Measurements from ENCODE around the gene INHBA. TPM values are rescaled to one million over a fixed set of nuclear protein-coding genes. Genes with fewer than 3 reads are reported as not detected.

The INHBA gene
- total RNA-seq, 4 donors from 2014 or later = 5.4 to 19.7 (median 10.6) TPM

DNA sequence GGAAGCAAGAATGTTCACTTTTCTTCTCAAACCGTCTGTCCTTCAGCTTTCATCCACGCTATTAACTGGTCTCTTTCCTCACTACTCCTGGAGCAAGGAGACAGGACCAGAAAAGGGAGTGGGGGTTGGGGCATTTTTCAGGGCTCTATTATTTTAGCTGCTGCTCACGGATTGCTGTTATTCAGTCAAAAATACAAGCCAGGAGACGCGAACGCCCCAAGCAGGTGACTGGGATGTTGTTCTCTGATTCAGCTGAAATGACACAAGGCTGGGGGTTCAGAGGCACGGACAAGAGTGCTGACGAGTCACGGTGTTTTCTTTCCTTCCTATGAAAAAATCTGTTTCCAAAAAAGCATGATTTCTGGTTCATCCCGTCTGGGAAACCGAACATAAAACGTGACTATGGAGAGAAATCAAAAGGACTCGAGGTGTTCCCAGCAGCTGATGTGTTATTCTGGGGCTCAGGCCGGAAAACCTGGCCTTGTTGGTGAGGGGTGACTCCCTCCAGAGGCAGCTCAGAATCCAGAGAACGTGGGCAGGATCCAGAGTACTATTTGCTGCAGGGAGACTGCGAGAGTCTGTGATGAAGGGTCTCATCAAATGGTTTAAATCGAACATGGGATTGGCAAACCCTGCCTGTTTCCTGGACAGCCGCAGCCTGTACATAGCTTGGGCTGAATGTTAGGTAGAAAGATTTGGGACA, 3.5 kb upstream of the INHBA start:
- 70 to 74% methylated on average over 18 of the region's 18 CpGs for WGBS, 2 donors
- H3K9me3 ChIP-seq = no peaks in the 10 kb centered on the region

GRCh38 chr7:41705109-41705901, 2.4 kb upstream of the INHBA start:
- Histone ChIP-seq H3K27ac (peak overlapping the region in 3 of 4 donors; percentile 54 to 79 (median 70)), H3K36me3 (no peaks in the 10 kb centered on the region), H3K27me3 (peaks cover 0 to 12% of the 10 kb centered on the region in 2 donors), H3K9me3 (no peaks in the 10 kb centered on the region), H3K4me1 (peaks cover 0 to 31% (median 6%) of the 10 kb centered on the region in 4 donors), H3K4me3 (peak overlapping the region; percentile 15 to 60 (median 54))
- 2 to 3% methylated on average over 38 to 42 of the region's 42 CpGs for WGBS, 2 donors
- peak; percentile 64 to 68 for DNase-seq (ENCODE audit: low spot score in 2 of 2)
- TF ChIP-seq POLR2A (IDR thresholded peaks at IDR 0.05) (no peak), EP300 (IDR thresholded peaks at IDR 0.05) (peak in 1 of 2 donors; percentile 55)
- TF ChIP-seq, protein P1, sequence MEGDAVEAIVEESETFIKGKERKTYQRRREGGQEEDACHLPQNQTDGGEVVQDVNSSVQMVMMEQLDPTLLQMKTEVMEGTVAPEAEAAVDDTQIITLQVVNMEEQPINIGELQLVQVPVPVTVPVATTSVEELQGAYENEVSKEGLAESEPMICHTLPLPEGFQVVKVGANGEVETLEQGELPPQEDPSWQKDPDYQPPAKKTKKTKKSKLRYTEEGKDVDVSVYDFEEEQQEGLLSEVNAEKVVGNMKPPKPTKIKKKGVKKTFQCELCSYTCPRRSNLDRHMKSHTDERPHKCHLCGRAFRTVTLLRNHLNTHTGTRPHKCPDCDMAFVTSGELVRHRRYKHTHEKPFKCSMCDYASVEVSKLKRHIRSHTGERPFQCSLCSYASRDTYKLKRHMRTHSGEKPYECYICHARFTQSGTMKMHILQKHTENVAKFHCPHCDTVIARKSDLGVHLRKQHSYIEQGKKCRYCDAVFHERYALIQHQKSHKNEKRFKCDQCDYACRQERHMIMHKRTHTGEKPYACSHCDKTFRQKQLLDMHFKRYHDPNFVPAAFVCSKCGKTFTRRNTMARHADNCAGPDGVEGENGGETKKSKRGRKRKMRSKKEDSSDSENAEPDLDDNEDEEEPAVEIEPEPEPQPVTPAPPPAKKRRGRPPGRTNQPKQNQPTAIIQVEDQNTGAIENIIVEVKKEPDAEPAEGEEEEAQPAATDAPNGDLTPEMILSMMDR (IDR thresholded peaks at IDR 0.05) = peak; percentile 38 to 71 (median 46)

More for the DNA sequence above, 3.5 kb upstream of the INHBA start:
- Histone ChIP-seq H3K27ac (no peak overlapping the region), H3K4me3 (no peak overlapping the region), H3K4me1 (peaks cover 0 to 22% (median 6%) of the 10 kb centered on the region in 4 donors), H3K36me3 (no peaks in the 10 kb centered on the region), H3K27me3 (peaks cover 0 to 7% of the 10 kb centered on the region in 2 donors)
- TF ChIP-seq, protein P1 (IDR thresholded peaks at IDR 0.05) = no peak
- no peak for TF ChIP-seq EP300 (IDR thresholded peaks at IDR 0.05)
- no peak for TF ChIP-seq POLR2A (IDR thresholded peaks at IDR 0.05)
- no peak for DNase-seq (ENCODE audit: low spot score in 2 of 2)

- Histone ChIP-seq H3K27ac (peak overlapping the region in 2 of 4 donors; percentile 62 to 82), H3K4me1 (peaks cover 0 to 41% (median 10%) of the 10 kb centered on the region in 4 donors), H3K27me3 (peaks cover 0 to 24% of the 10 kb centered on the region in 2 donors), H3K4me3 (peak overlapping the region in 1 of 4 donors; percentile 52), H3K9me3 (no peaks in the 10 kb centered on the region), H3K36me3 (no peaks in the 10 kb centered on the region)
- no peak for TF ChIP-seq POLR2A (IDR thresholded peaks at IDR 0.05)
- TF ChIP-seq, protein P1 (IDR thresholded peaks at IDR 0.05) = no peak
- TF ChIP-seq EP300 (IDR thresholded peaks at IDR 0.05) = no peak
- DNase-seq (ENCODE audit: low spot score in 2 of 2) = no peak
- 28 to 36% methylated on average over 13 of the region's 13 CpGs for WGBS, 2 donors
Measured at GRCh38 chr7:41701068-41701941, 1.6 kb downstream of the INHBA start.

- no peak for TF ChIP-seq EP300 (IDR thresholded peaks at IDR 0.05)
- no peak for TF ChIP-seq POLR2A (IDR thresholded peaks at IDR 0.05)
- TF ChIP-seq, protein P1 (IDR thresholded peaks at IDR 0.05) = no peak
- H3K9me3 ChIP-seq = no peaks in the 10 kb centered on the region
- H3K4me1 ChIP-seq = peaks cover 0 to 33% (median 6%) of the 10 kb centered on the region in 4 donors
- H3K27ac ChIP-seq = peak overlapping the region in 3 of 4 donors; percentile 51 to 82 (median 58)
- no peaks in the 10 kb centered on the region for H3K36me3 ChIP-seq
- no peak for DNase-seq (ENCODE audit: low spot score in 2 of 2)
- 3 to 7% methylated on average over 18 of the region's 18 CpGs for WGBS, 2 donors
- peaks cover 0 to 24% of the 10 kb centered on the region in 2 donors for H3K27me3 ChIP-seq
- H3K4me3 ChIP-seq = peak overlapping the region; percentile 29 to 52 (median 41)
Measured at GRCh38 chr7:41700044-41700471, 2.8 kb downstream of the INHBA start.

Measured in tibial nerve (tissue), 4 donors.